T-helper 1 cell treated with Interleukin-12 subunit alpha and Interleukin-12 subunit beta and Interleukin-4 antibody, amounts not matched to agents 30 ng/mL and 1 ng/mL, for 36 hours (primary cell): ENCODE data around the gene RNF40. TPM values are rescaled to one million over a fixed set of nuclear protein-coding genes. Genes with fewer than 3 reads are reported as not detected.
"Not testable (repeated sequence)": the region's sequence is repeated elsewhere in the genome, so short reads cannot be mapped to it uniquely, and the experiment has no call there.

Experiments used
- intact Hi-C: fragments of 100-400 bp; cut with micrococcal nuclease; formaldehyde crosslinking; loops from one replicate; pipeline ENCODE4 v1.15.1; 2024
- total RNA-seq: library from RNA; stranded (reverse); gene quantifications from 2 replicates; pipeline ENCODE4 v1.2.3, GENCODE V29; 2022

RNF40 gene
- total RNA-seq, 1 donor from 2014 or later: 102 TPM

- intact Hi-C loops: not testable (repeated sequence)
Observed at GRCh38 chr16:30809675-30810074, 47.6 kb downstream of the RNF40 start.

GRCh38 chr16:30813821-30814189 is 51.7 kb downstream of the RNF40 start:
- intact Hi-C loops: loop anchor here (1.0 to 2.0 kb wide), 11 partner anchors 9 to 328 kb away; partner anchors contain the start of genes CFAP119, PHKG2 and RNF40

GRCh38 chr16:30816769-30817168 is 54.6 kb downstream of the RNF40 start:
- intact Hi-C loops: no loop called here

- intact Hi-C loops: no loop called here
Observed at GRCh38 chr16:30820952-30821421, 58.9 kb downstream of the RNF40 start.

DNA sequence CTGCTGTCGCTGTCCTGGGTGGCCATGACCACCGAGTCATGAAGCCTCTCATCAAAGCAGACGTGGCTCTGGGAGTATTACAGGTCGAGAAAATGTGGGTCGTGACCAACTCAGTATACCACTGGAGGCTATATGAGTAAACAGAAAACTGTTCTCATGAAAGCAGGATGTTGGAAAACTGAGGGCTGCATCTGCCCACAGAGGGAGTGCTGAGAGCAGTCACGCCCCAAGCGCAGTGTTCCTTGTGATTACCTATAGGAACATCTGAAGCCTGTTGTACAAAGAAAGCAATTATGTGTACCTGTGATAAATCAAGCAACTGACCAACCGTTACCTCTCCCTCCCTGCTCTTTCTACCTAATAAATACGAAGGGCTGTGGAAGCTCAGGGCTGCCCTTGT is 59.3 kb downstream of the RNF40 start:
- intact Hi-C loops: not testable (repeated sequence)

DNA sequence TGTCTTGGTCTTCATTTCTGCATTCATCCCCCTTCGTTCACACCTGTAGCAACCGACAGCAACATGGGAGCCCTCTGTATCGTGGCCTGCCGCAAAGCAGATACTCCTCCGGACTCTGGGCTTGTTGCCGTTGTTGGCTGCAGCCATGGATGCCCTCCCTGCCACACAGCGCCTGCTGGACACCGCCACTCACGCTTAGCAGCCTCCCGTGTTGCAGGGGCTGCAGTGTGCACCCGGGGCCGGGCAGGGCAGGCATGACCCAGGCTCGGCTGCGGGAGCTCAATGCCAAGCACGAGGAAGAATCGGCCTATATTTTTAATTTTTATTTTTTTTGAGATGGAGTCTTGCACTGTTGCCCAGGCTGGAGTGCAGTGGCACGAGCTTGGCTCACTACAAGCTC is 59.8 kb downstream of the RNF40 start:
- intact Hi-C loops: no loop called here

Other genes with a start within 250 kb of the RNF40 start
- 6.7 and 6.9 TPM in 2 replicates for gene ZNF768, start 235.8 kb upstream of the RNF40 start, total RNA-seq
- gene ZNF747, start 227.5 kb upstream of the RNF40 start, total RNA-seq: 13.8 and 14.1 TPM in 2 replicates
- 21.2 and 22.5 TPM in 2 replicates for gene ZNF764, start 203.9 kb upstream of the RNF40 start, total RNA-seq
- 13.2 and 13.6 TPM in 2 replicates for gene ZNF688, start 190.6 kb upstream of the RNF40 start, total RNA-seq
- 21.5 and 22.4 TPM in 2 replicates for gene ZNF785, start 176.6 kb upstream of the RNF40 start, total RNA-seq
- 13.5 and 13.7 TPM in 2 replicates for gene ZNF689, start 151.9 kb upstream of the RNF40 start, total RNA-seq
- 90.0 and 91.6 TPM in 2 replicates for gene PRR14, start 111.4 kb upstream of the RNF40 start, total RNA-seq
- 162 and 164 TPM in 2 replicates for gene FBRS, start 103.9 kb upstream of the RNF40 start, total RNA-seq
- 93.9 and 99.5 TPM in 2 replicates for gene SRCAP, start 63.2 kb upstream of the RNF40 start, total RNA-seq
- 44.6 and 47.4 TPM in 2 replicates for gene PHKG2, start 13.9 kb upstream of the RNF40 start, total RNA-seq
- 1.6 TPM in 2 replicates for gene CFAP119, start 260 bp upstream of the RNF40 start, total RNA-seq
- 1.9 and 2.1 TPM in 2 replicates for gene ZNF629, start 24.9 kb downstream of the RNF40 start, total RNA-seq
- gene BCL7C, start 131.8 kb downstream of the RNF40 start, total RNA-seq: 26.3 and 26.7 TPM in 2 replicates
- gene CTF1, start 134.3 kb downstream of the RNF40 start, total RNA-seq: 0.12 and 0.39 TPM in 2 replicates
- 24.8 and 28.5 TPM in 2 replicates for gene FBXL19, start 161.2 kb downstream of the RNF40 start, total RNA-seq
- gene ORAI3, start 186.7 kb downstream of the RNF40 start, total RNA-seq: 22.3 and 23.0 TPM in 2 replicates
- 25.9 and 27.8 TPM in 2 replicates for gene SETD1A, start 195.4 kb downstream of the RNF40 start, total RNA-seq
- gene HSD3B7, start 222.9 kb downstream of the RNF40 start, total RNA-seq: 9.0 and 10.6 TPM in 2 replicates
- 1.5 and 1.6 TPM in 2 replicates for gene STX1B, start 248.3 kb downstream of the RNF40 start, total RNA-seq